GM12878 (cell line): Measurements from ENCODE around the gene PPARA. TPM values are rescaled to one million over a fixed set of nuclear protein-coding genes. Genes with fewer than 3 reads are reported as not detected.

ENCODE experiments used
- ATAC-seq: fragments of 200-7000 bp; cut with Tn5 transposase; 3 replicates; pipeline ENCODE4 v1.9.1; 2020; ENCODE audit warnings: mild to moderate bottlenecking, moderate library complexity
- BruUV-seq: library from RNA; stranded (reverse); fragments of 400-500 nt; replicated peaks from 2 replicates; lab custom pipeline; 2021; lab: Mats Ljungman, UMichigan
- CTCF ChIA-PET: fragments of 300-600 bp; sonication (Branson Sonifier 250); formaldehyde crosslinking; extraction: SDS; loops from one replicate; lab custom pipeline; 2021; ENCODE audit warnings: inconsistent platforms; lab: Yijun Ruan, JAX
- POLR2A ChIA-PET: fragments of 350-600 bp; formaldehyde crosslinking; extraction: SDS; loops from one replicate; lab custom pipeline; 2021; ENCODE audit warnings: inconsistent platforms; lab: Charles Lee
- RAD21 ChIA-PET: fragments of 300-600 bp; sonication (Branson Sonifier 250); formaldehyde crosslinking; loops from one replicate; lab custom pipeline; 2023; ENCODE audit warnings: antibody characterized with exemption; ENCODE audit not compliant: unreplicated experiment; lab: Charles Lee
- SMC1A ChIA-PET: fragments of 300-600 bp; sonication (Branson Sonifier 250); formaldehyde crosslinking; loops from one replicate; lab custom pipeline; 2023; ENCODE audit not compliant: unreplicated experiment, uncharacterized antibody; lab: Charles Lee
- DNase-seq: peaks from one replicate; pipeline ENCODE4 v3.0.0-alpha.2; 2011; ENCODE audit warnings: low read depth, low spot score
- FAIRE-seq: peaks from 3 replicates; lab custom pipeline; 2011; peaks lifted over from hg19 to GRCh38; lab: Jason Lieb, UNC
- H2AFZ ChIP-seq: 2 replicates; pipeline ENCODE4 v1.6.0; 2011; ENCODE audit warnings: low read depth, low read length, control low read depth; ENCODE audit not compliant: control insufficient read depth
- H3K27ac ChIP-seq: 2 replicates; pipeline ENCODE4 v1.5.1; 2011; ENCODE audit warnings: control low read depth; ENCODE audit not compliant: control insufficient read depth, insufficient read depth
- H3K27me3 ChIP-seq, 2 experiments: replicated peaks in 1 of 2; 2 replicates each; pipeline versions ENCODE4 v1.6.0 to v1.6.1; 2011; ENCODE audit warnings: low read length in 1 of 2; ENCODE audit not compliant: control insufficient read depth in 2 of 2, insufficient read depth in 2 of 2
- H3K36me3 ChIP-seq, 2 experiments: 2 replicates each; pipeline ENCODE4 v1.5.1; 2011; ENCODE audit warnings: low read length in 1 of 2; ENCODE audit not compliant: control insufficient read depth in 2 of 2, insufficient read depth in 2 of 2
- H3K4me1 ChIP-seq: 2 replicates; pipeline ENCODE4 v1.6.1; 2011; ENCODE audit warnings: mild to moderate bottlenecking, low read length, moderate library complexity, mixed read lengths; ENCODE audit not compliant: control insufficient read depth, insufficient read depth
- H3K4me2 ChIP-seq: 2 replicates; pipeline ENCODE4 v1.6.0; 2011; ENCODE audit warnings: control low read depth; ENCODE audit not compliant: control insufficient read depth, insufficient read depth
- H3K4me3 ChIP-seq: fragments of 200-600 bp; sonication (generic); 2 replicates; pipeline ENCODE4 v1.5.1; 2016
- H3K79me2 ChIP-seq: 2 replicates; pipeline ENCODE4 v1.6.0; 2011; ENCODE audit warnings: low read length; ENCODE audit not compliant: control insufficient read depth, insufficient read depth
- H3K9ac ChIP-seq: 2 replicates; pipeline ENCODE4 v1.8.0; 2011; ENCODE audit warnings: low read length, control low read depth, mixed read lengths; ENCODE audit not compliant: control insufficient read depth, insufficient read depth
- H3K9me3 ChIP-seq: replicated peaks from 3 replicates; pipeline ENCODE4 v1.5.1; 2011; ENCODE audit warnings: mild to moderate bottlenecking, low read length; ENCODE audit not compliant: control insufficient read depth, insufficient read depth
- H4K20me1 ChIP-seq: 2 replicates; pipeline ENCODE4 v1.6.0; 2011; ENCODE audit not compliant: control insufficient read depth, insufficient read depth
- CBX5 ChIP-seq: sonication (generic); IDR thresholded peaks from 2 replicates; pipeline ENCODE4 v1.6.1; 2016; ENCODE audit warnings: low read depth, moderate library complexity, mild to moderate bottlenecking, inconsistent platforms
- ETV6 ChIP-seq, 2 experiments: fragments of 450-650 bp in 1 of 2; IDR thresholded peaks in 1 of 2; conservative IDR thresholded peaks in 1 of 2; 2 replicates each; pipeline ENCODE4 v1.6.1; 2014; ENCODE audit warnings: antibody characterized with exemption in 1 of 2, borderline replicate concordance in 1 of 2, low read depth in 1 of 2, mild to moderate bottlenecking in 1 of 2, moderate library complexity in 1 of 2
- KLF5 ChIP-seq: fragments of 450-650 bp; IDR thresholded peaks from 2 replicates; pipeline ENCODE4 v1.6.1; 2014; ENCODE audit warnings: mild to moderate bottlenecking; ENCODE audit not compliant: partially characterized antibody
- NFIC ChIP-seq: IDR thresholded peaks from 2 replicates; pipeline ENCODE4 v1.6.1; 2012; ENCODE audit warnings: low read depth, mild to moderate bottlenecking, inconsistent platforms, low read length, moderate library complexity
- PRDM15 ChIP-seq: fragments of 450-650 bp; formaldehyde crosslinking; IDR thresholded peaks from 2 replicates; pipeline ENCODE4 v1.4.0; 2020; ENCODE audit warnings: mild to moderate bottlenecking, moderate library complexity
- RCOR1 ChIP-seq: conservative IDR thresholded peaks from 2 replicates; pipeline ENCODE4 v1.6.1; 2012; ENCODE audit warnings: low read depth, low read length, improper control_type of control experiment
- RUNX3 ChIP-seq: IDR thresholded peaks from 2 replicates; pipeline ENCODE4 v1.6.1; 2012; ENCODE audit warnings: low read length, inconsistent platforms
- SPI1 ChIP-seq: IDR thresholded peaks from 2 replicates; pipeline ENCODE4 v1.6.1; 2011; ENCODE audit warnings: low read depth, mild to moderate bottlenecking, low read length, moderate library complexity, borderline replicate concordance; ENCODE audit not compliant: insufficient read depth
- YBX1 ChIP-seq: fragments of 450-650 bp; IDR thresholded peaks from 2 replicates; pipeline ENCODE4 v1.6.1; 2016; ENCODE audit warnings: antibody characterized with exemption
- WGBS: methylation state at CpG from one replicate; pipeline ENCODE4 v1.1.6; 2016; ENCODE audit warnings: low lambda C conversion rate; ENCODE audit not compliant: insufficient replicate concordance, insufficient coverage; ENCODE audit errors: missing lambda C conversion rate; 5-methylcytosine and 5-hydroxymethylcytosine counted together
- in situ Hi-C: fragments of 300-500 bp; cut with MboI; formaldehyde crosslinking; loops from 9 replicates; pipeline ENCODE4 v1.14.3; 2018; ENCODE audit warnings: mixed read lengths
- intact Hi-C: fragments of 100-400 bp; cut with micrococcal nuclease; formaldehyde crosslinking; loops from one replicate; pipeline ENCODE4 v1.14.2; 2022; ENCODE audit not compliant: unreplicated experiment
- polyA plus RNA-seq, 11 experiments: library from polyadenylated mRNA; depleted of rRNA in 4 of 11; unstranded in 6 of 11; stranded (reverse) in 5 of 11; fragments of >200 nt; fragmentation: Nextera tagmentation in 4 of 11; fragmentation: Illumina TruSeq in 1 of 11; extraction: Ambion mirVana in 4 of 11; extraction: Trizol in 1 of 11; gene quantifications; 1 replicate in 1 of 11; 2 replicates in 10 of 11; pipeline versions ENCODE4 v1.2.1 to v1.2.3, GENCODE V29; 2011 to 2016; ENCODE audit warnings: inconsistent platforms in 2 of 11, missing spikeins in 2 of 11, low read depth in 1 of 11
- total RNA-seq, 4 experiments: library from RNA; depleted of rRNA in 3 of 4; stranded (reverse); fragments of >200 nt in 3 of 4; fragmentation: Illumina TruSeq in 1 of 4; extraction: Trizol in 1 of 4; gene quantifications; 2 replicates each; pipeline versions ENCODE4 v1.2.1 to v1.2.3, GENCODE V29; 2013 to 2021

PPARA gene
- total and polyA plus RNA-seq, 10 of the 15 experiments (the other 5 are each of a cell fraction or from before 2014, with no cell fraction given), result 0.72 to 10.4 (median 4.6) TPM

- ChIA-PET CTCF (interaction anchor here (1.9 to 3.2 kb wide), 5 partner anchors 114 to 421 kb away, joined by 8 to 32 read pairs (median 10); no protein-coding TSS in a partner anchor), POLR2A (no interaction called here)
- WGBS, result 52% methylated on average over 7 of the region's 7 CpGs
These were observed 29.9 kb upstream of the PPARA start for GRCh38 chr22:46120420-46120737.

More at GRCh38 chr22:46120420-46120737, 29.9 kb upstream of the PPARA start:
- Histone ChIP-seq H3K27me3 (no peaks in the 10 kb centered on the region; a peak in 1 of 4 replicates), H3K9ac (no peak overlapping the region), H3K4me2 (no peak overlapping the region), H4K20me1 (no peaks in the 10 kb centered on the region; the same call in 1 of the 2 replicates), H3K9me3 (no peaks in the 10 kb centered on the region), H3K79me2 (no peaks in the 10 kb centered on the region), H3K4me1 (no peaks in the 10 kb centered on the region), H3K36me3 (no peaks in the 10 kb centered on the region), H3K4me3 (no peak overlapping the region), H3K27ac (no peak overlapping the region), H2AFZ (no peak overlapping the region)
- TF ChIP-seq PRDM15 (CRISPR knock-in tag), result no peak
- no peak for TF ChIP-seq NFIC
- no peak for TF ChIP-seq YBX1
- TF ChIP-seq ETV6 (conservative IDR thresholded peaks at IDR 0.05 in 1 of 2, IDR thresholded peaks at IDR 0.05 in 1 of 2; ENCODE audit: borderline replicate concordance in 1 of 2, low read depth in 1 of 2), result no peak
- no peak for TF ChIP-seq RUNX3
- TF ChIP-seq CBX5, result no peak
- TF ChIP-seq SPI1, result no peak
- no peak for TF ChIP-seq RCOR1
- no peak for TF ChIP-seq KLF5
- SMC1A ChIA-PET, result no interaction called here
- FAIRE-seq, result no peak
- no peak for ATAC-seq
- intact Hi-C loops (loop anchor here (5.0 kb wide), 2 partner anchors 177 to 422 kb away; partner anchors contain the start of gene GTSE1), in situ Hi-C loops (loop anchor here (5.0 kb wide), 2 partner anchors 192 to 422 kb away; no protein-coding TSS in a partner anchor)
- RAD21 ChIA-PET, result interaction anchor here (0.6 to 2.4 kb wide), 3 partner anchors 114 to 195 kb away, joined by 3 to 15 read pairs (median 8); no protein-coding TSS in a partner anchor
- no TSS peak for BruUV-seq
- no peak for DNase-seq
